Activated CD4-positive, alpha-beta T cell treated with anti-CD3 and anti-CD28 coated beads, Interleukin-2, amount 50 U/mL, for 16 hours (primary cell): ENCODE measurements around the gene MS4A4E.
A peak's percentile ranks its signal among the peaks of the same experiment; 100 is the strongest.
"Not testable (repeated sequence)": the region's sequence is repeated elsewhere in the genome, so short reads cannot be mapped to it uniquely, and the experiment has no call there.

Experiments used
- DNase-seq: peaks from one replicate; pipeline ENCODE4 v3.0.0-alpha.2; 2020

MS4A4E gene

DNA sequence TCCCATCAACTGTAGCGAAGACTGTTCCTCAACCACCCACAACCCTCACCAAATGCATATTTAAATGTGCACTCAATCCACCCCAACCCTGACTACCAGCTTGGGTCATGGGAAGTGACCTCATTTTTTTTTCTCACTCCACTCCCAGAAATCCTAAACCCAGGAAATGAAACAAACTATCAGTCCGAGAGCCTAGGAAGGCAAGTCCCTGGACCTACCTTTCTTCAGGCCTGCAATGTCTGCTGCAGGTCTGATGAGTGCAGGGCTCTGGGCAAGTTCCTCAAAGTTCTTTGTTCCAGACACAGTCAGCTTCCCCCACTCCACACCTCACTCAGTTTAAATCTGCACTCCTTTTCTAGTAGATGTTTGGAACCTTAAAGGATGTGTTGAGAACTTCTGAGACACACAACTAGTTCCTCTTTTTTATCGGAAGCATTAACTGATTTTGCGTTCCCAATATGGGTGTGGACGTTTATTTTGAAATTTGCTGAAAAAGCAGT lies at the start of gene MS4A4E:
TSS of gene MS4A4E (minus strand) at position 398 of the 500 bp plus-strand sequence. CDS start 13,082 bp downstream, outside the sequence.
- no peak for DNase-seq

DNA sequence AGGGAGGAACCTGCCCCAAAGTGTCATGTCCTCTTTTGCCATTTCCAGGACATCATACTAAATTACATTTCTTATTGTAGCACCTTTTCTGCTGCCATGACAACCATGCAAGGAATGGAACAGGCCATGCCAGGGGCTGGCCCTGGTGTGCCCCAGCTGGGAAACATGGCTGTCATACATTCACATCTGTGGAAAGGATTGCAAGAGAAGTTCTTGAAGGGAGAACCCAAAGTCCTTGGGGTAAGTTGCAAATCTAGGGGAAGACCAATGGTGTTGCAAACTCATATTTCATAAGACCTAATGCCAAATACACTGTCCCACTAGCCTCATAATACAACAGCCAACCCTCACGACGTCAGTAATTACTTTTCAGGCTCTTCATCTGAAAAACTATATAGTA lies 49.2 kb upstream of the MS4A4E start:
- DNase-seq: no peak

DNA sequence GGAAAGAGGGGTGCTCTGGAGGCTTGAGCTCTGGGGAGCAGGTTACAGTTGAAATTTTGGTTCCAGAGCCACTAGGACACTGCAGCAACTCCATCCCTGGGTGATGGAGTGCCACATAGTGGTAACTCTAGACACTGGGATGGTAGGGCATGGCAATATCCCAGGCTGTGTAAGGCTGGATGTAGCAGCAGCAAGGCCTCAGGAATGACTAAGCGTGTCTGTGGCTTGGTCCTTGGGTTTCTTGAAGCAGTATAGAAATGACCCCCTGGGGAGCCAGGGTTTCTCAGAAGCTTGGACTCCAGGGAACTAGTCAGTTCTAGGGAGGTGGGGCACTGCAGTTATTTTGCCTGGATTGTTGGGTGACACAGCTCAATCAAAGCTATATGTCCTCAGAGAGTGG lies 45.6 kb upstream of the MS4A4E start:
- DNase-seq: no peak

GRCh38 chr11:60285411-60286126 lies 42.6 kb upstream of the MS4A4E start:
- not testable (repeated sequence) for DNase-seq

GRCh38 chr11:60282286-60282685 lies 39.3 kb upstream of the MS4A4E start:
- DNase-seq: no peak

- no peak for DNase-seq
Observed at GRCh38 chr11:60281485-60281884, 38.5 kb upstream of the MS4A4E start.

- DNase-seq: no peak
Observed at GRCh38 chr11:60280412-60280811, 37.5 kb upstream of the MS4A4E start, which contains the start of gene MS4A4A. MS4A4A (plus strand) TSS chr11:60280666; CDS start chr11:60280676, 10 bp downstream.

- DNase-seq: no peak
Observed at GRCh38 chr11:60274416-60274815, 31.5 kb upstream of the MS4A4E start.

DNA sequence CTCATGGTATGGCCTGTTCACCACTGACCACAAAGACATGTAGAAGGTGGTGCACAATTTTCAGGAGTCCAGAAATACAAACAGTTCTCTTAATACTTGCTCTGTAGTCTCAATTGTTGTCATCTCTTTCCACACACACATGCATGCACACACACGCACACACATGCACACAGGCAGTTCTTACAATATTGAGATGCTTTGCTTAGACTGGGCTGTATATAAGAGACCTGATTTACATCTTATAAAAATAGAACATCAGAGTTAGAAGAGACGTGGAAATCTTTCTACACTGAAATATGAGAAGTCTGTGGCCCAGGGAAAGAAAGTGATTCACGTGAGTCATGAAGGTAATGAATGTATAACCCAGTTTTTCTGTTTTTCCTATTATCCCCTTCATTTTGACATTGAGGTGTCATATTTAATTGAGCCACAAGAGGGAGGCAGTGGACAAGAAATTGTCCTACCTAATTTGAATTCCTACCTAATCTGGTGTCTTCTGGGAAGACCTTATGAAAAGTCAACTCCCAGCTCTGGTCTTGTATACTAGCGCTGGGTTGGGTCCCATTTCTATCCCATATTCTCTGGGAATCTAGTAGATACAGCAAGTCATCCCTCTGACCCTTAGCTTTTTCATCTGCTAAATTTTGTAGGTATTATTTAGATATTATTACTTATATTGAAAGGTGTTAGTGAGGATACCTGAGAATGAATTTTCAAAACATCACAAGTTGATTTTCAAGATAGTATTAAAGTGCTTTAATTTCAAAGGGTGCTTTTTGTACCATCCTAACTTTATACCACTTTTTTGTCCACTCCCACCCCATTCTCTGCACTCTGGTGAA lies 22.7 kb upstream of the MS4A4E start:
- peak; percentile 38 for DNase-seq

DNA sequence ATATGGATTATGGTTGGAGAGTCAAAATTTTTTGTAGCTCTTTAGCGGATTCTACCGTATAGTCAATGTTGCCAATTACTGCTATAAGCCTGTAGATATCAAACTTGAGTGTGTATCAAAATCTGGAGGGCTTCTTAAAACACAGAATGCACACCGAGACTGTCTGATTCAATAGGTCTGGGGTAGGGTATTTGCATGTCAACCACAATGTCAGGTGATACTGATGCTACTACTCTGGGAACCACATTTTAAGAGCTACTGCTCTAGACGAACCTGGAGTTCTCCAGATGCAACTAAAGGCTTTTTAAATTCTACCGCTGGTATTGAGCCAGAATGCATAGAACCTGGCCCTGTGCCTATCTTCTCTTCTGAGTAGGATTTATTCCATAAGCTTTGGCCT lies 21.7 kb upstream of the MS4A4E start:
- no peak for DNase-seq

- no peak for DNase-seq
Observed at GRCh38 chr11:60263402-60263801, 20.5 kb upstream of the MS4A4E start.

- no peak for DNase-seq
Observed at GRCh38 chr11:60261014-60261413, 18.1 kb upstream of the MS4A4E start.

DNA sequence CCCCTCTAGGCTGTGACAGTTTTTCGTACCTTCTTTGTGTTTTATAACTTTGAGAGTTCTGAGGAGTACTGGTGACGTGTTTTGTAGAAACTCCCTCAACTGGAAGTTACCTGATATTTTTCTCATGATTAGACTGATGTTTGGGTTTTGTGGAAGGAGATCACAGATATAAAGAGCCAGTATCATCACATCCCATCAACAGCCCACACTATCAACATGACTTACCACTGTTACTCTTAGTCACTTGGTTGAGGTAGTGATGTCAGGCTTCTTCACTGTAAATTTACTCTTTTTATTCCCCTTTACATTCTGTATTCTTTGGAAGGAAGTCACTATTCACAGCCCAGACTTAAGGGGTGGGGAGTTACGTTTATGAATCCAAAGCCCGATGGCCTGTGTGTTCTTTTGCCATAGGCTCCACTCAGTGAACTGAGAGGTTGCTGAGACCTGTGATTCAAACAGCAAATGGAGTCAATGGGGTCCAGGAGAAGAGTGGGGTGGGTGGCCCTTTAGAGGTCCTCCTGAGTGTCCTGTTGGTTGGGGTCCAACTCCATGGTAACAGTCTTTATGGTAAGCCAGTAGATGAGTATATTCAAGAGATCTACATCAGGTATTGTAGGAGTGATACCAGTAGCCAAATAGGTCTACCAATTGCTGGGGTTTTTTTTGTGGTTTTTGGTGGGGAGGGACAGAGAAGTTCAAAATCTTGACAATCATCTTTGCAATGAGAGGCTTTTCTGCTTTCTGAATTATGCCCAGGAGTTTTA lies 15.2 kb upstream of the MS4A4E start:
- DNase-seq: no peak

DNA sequence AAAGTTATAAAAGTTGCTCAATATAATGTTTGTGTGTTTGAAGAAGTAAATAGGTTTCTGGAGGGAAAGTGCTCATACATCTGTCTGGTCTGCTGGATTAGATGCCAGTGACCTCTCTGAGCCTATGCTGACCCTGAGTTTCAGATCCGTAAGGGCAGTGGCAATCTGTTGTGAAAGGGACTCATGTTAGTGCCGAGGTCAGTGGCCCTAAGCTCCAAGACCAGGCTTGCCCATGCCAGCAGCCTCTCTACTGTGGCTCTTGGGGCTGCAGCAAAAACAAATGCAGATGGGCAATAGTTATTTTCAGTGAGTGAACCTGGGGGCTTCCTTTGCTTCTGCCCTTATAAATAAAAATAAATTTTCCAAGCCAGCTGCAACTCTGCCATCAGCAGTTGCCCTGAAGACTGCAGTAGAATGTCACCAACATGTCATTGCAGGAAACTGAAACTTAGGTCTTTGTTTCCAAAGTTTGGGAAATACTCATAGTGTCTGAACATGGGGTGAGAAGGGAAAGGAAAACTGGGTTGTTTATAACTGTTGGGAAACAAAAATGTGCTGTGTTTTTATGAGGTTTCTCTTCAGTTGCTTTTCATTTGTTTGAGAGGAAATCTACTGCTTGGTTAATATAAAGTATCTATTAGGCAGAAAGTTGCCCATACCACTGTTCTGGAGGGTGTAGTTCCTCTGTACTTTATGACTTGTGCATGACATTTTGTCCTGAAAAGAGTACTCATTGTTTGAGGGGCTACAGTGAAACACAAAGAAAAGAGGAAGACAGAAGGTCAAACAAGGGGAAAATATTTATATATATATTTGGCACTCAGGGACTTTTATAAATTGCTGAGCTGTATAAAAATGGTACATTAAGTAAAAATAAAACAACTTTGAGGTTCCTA lies 9.5 kb upstream of the MS4A4E start:
- DNase-seq: no peak

DNA sequence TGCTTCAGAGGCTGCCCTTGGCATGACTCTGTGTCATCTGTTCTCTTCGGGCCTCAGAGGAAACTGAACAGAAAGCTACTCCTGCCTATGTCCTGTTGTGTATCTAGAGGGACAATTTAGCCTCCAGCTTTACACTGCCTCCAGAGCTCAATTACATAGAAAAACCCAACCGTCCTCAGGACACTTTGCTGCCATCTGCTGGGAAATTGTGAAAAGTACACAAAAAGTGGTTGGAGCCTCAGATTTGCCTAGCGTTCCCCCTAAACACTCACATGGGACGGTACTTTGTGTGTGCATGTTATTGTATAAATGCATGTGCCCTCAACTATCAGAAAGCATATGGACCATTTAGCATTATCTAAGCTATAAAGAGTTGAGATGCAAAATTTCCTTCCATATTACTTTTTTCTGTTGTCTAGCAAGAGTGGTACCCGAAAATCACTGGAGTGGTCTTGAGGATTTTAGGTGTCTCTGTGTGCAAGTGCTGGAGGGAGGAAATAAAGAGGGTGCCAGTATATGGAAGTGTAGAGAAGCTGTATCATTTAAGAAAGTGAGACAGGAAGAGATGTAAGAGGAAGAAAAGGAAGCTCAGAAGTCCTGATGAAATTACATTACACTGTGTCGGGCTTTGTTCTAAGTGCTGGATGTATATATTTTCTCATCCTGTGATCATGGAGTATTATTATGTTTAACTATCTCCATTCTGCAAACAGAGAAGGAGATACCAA lies 8.7 kb upstream of the MS4A4E start:
- peak; percentile 14 for DNase-seq

GRCh38 chr11:60241786-60242185 lies 1.2 kb downstream of the MS4A4E start:
- DNase-seq: no peak

DNA sequence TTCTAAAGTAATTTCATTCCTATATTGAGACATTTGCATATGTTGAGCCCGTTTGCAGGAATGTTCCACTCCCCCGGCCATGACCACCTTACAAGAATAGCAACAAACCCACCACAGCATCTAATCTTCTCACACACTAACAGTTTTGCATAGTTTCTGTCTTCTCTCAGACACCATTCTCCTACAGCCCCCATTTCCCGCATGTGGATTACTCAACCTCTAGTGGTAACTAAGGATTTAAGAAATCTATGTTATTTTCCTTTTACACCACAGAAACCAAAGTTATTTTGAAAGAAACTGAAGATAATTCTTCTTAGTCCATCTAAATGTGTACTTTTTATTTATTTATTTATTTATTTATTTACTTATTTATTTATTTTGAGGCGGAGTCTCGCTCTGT lies 2.3 kb downstream of the MS4A4E start:
- DNase-seq: no peak

- DNase-seq: no peak
Observed at GRCh38 chr11:60235321-60235720, 7.6 kb downstream of the MS4A4E start.

GRCh38 chr11:60230681-60231080 lies 12.3 kb downstream of the MS4A4E start:
- no peak for DNase-seq

- no peak for DNase-seq
Observed at GRCh38 chr11:60222141-60222540, 20.8 kb downstream of the MS4A4E start.

GRCh38 chr11:60221692-60222091 lies 21.2 kb downstream of the MS4A4E start:
- no peak for DNase-seq
